OCI-LY1 (cell line): ENCODE data around the gene OTOP3.

Experiments used
- CTCF ChIP-seq: fragments of 200-600 bp; sonication (generic), shearing (Covaris generic); IDR thresholded peaks from 2 replicates; pipeline ENCODE4 v1.5.1; 2017; ENCODE audit warnings: mild to moderate bottlenecking, antibody characterized with exemption, low read length, moderate library complexity, mixed read lengths
- EZH2 ChIP-seq: fragments of 200-600 bp; sonication (generic), shearing (Covaris generic); IDR thresholded peaks from 2 replicates; pipeline ENCODE4 v1.8.0; 2017; ENCODE audit warnings: borderline replicate concordance, mixed run types, mild to moderate bottlenecking, antibody characterized with exemption, low read length, moderate library complexity, mixed read lengths

GRCh38 chr17:74941128-74941725 lies 5.5 kb downstream of the OTOP3 start:
- TF ChIP-seq CTCF (no peak), EZH2 (no peak)
